AG04449 (cell line): ENCODE measurements around the gene SIGLEC8.

ENCODE experiments used
- CTCF ChIA-PET: fragments of 350-600 bp; formaldehyde crosslinking; extraction: SDS; loops from one replicate; lab custom pipeline; 2021; ENCODE audit warnings: antibody characterized with exemption; lab: Yijun Ruan, JAX
- POLR2A ChIA-PET: fragments of 400-600, 350-600 bp; formaldehyde crosslinking; extraction: SDS; loops from one replicate; lab custom pipeline; 2020; ENCODE audit warnings: antibody characterized with exemption, inconsistent platforms; lab: Yijun Ruan, JAX
- DNase-seq: peaks from one replicate; pipeline ENCODE4 v3.0.0-alpha.2; 2010; ENCODE audit warnings: low read depth, low spot score
- H3K4me3 ChIP-seq: 2 replicates; pipeline ENCODE4 v1.5.1; 2011; ENCODE audit warnings: low read depth, mild to moderate bottlenecking, control low read depth, low read length
- CTCF ChIP-seq: IDR thresholded peaks from one replicate; pipeline ENCODE4 v1.5.1; 2011; ENCODE audit warnings: mild to moderate bottlenecking, moderate library complexity, low read length, control low read depth, inconsistent platforms; ENCODE audit not compliant: insufficient read depth; ENCODE audit errors: missing control alignments

Gene SIGLEC8

GRCh38 chr19:51462681-51463080 lies 4.4 kb upstream of the SIGLEC8 start:
- no peak overlapping the region for H3K4me3 ChIP-seq
- no peak for TF ChIP-seq CTCF
- POLR2A ChIA-PET: no interaction called here
- DNase-seq: no peak
- CTCF ChIA-PET: interaction anchor here (0.7 to 2.9 kb wide), 4 partner anchors 11 to 155 kb away, joined by 3 to 14 read pairs (median 3); no protein-coding TSS in a partner anchor

GRCh38 chr19:51462276-51462675 lies 4.0 kb upstream of the SIGLEC8 start:
- POLR2A ChIA-PET: no interaction called here
- DNase-seq: no peak
- TF ChIP-seq CTCF: no peak
- CTCF ChIA-PET: interaction anchor here (1.0 to 2.9 kb wide), 2 partner anchors 11 to 13 kb away, joined by 3 to 14 read pairs; no protein-coding TSS in a partner anchor
- H3K4me3 ChIP-seq: no peak overlapping the region

- CTCF ChIA-PET: interaction anchor here (2.9 kb wide), 1 partner anchor 12 kb away, joined by 14 read pairs; no protein-coding TSS in a partner anchor
- POLR2A ChIA-PET: no interaction called here
- TF ChIP-seq CTCF: no peak
- no peak for DNase-seq
- H3K4me3 ChIP-seq: no peak overlapping the region
Measured at GRCh38 chr19:51461723-51462161, 3.5 kb upstream of the SIGLEC8 start.

- DNase-seq: no peak
- ChIA-PET POLR2A (no interaction called here), CTCF (interaction anchor here (0.8 to 2.9 kb wide), 4 partner anchors 11 to 14 kb away, joined by 3 to 14 read pairs (median 4); no protein-coding TSS in a partner anchor)
- no peak overlapping the region for H3K4me3 ChIP-seq
- TF ChIP-seq CTCF: no peak
Measured at GRCh38 chr19:51460164-51460992, 2.1 kb upstream of the SIGLEC8 start.

GRCh38 chr19:51458899-51459505 lies 748 bp upstream of the SIGLEC8 start:
- CTCF ChIA-PET: interaction anchor here (1.3 kb wide), 1 partner anchor 15 kb away, joined by 3 read pairs; no protein-coding TSS in a partner anchor

More at GRCh38 chr19:51458899-51459505, 748 bp upstream of the SIGLEC8 start:
- POLR2A ChIA-PET: no interaction called here
- no peak for TF ChIP-seq CTCF
- H3K4me3 ChIP-seq: no peak overlapping the region
- no peak for DNase-seq
